NCI-H2081 treated with DMSO at 0.1 percent for 48 hours (cell line): Measurements from ENCODE around the gene HOXD9.
A peak's percentile ranks its signal among the peaks of the same experiment; 100 is the strongest.

Experiments
- DNase-seq: peaks from one replicate; lab custom pipeline; 2025; lab: John Stamatoyannopoulos, UW

The HOXD9 gene

DNA sequence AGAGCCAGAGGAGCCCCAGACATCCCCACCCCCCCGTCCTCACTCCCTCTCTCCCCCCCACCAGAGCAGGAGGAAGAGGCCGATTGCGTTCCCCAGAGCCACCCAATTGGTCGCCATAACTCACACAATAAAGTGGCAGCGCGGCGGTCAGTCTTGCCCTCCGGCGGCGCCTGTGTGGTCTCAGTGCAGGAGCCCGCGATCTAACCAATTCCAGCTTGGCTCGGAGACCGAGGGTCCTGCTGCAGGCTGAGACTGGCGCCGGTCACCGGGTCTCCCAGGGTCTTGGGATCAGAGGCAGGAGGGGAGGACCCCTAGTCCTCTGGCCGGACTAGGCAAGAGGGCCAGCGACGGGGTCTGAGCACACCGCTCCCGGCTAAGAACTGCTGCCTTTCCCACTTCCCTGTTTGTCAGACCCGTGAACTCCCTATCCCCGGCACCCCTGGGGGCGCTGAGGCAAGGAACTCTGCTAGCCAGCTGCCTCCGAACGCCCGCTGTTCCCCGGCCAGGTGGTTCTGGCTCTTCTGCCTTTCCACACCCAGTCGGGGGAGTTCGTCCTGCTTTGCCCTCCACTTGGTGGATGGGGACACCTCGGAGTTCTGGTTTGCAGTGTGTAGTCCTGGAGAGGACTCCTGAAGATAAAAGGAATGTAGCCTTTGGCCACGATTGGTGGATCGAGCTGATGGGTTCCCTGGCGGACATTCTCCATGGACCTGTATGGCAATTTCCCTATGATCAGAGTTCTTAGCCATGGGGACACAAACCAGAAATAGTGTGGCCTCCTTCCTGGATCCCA lies 24.0 kb upstream of the HOXD9 start:
- no peak for DNase-seq

DNA sequence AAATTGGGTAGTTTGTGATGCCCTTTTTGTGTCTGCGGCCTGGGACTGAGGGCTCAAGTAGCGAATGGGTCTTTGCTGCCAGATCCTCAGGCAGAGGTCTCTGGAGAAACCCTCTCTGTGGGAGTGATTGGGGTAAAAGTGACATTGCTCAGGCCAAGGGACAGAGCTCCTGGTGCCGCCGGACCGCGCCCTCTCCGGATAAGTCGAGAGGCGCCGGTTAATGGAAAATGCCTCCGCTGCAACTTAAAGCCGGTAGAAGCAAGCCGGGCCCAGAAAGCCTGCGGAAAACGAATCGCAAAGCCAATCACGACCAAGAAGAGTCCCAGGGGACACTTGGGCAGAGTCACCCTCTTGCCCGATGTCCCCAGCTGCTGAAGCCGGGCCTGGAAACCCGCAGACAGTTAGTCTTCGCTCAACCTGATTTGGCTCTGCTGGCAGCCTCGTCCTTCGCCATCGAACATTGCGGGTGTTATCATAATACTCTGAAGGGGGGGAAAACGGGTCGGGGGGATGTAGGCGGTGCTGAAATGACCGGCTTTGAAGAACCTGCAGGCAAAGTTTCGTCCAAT lies 23.3 kb upstream of the HOXD9 start:
- DNase-seq, result no peak

DNA sequence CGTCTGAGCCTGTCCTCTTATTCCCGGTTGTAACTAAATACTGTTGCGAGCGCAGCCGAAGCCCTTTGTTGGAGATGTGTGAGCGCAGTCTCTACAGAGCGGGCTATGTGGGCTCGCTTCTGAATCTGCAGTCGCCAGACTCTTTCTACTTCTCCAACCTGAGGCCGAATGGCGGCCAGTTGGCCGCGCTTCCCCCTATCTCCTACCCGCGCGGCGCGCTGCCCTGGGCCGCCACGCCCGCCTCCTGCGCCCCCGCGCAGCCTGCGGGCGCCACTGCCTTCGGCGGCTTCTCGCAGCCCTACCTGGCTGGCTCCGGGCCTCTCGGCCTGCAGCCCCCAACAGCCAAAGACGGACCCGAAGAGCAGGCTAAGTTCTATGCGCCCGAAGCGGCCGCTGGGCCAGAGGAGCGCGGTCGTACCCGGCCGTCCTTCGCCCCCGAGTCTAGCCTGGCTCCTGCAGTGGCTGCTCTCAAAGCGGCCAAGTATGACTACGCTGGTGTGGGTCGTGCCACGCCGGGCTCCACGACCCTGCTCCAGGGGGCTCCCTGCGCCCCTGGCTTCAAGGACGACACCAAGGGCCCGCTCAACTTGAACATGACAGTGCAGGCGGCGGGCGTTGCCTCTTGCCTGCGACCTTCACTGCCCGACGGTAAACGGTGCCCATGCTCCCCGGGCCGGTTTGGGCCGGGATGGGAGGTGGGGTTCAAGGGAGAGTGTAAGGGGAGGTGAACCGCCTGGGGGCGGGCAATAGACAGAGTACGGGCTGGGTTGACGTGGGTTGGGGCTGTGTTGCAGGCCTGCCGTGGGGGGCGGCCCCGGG lies 22.6 kb upstream of the HOXD9 start, which contains the start of gene HOXD12:
Gene HOXD12, plus strand, starts transcription at position 68 of the 819 bp plus-strand sequence. Its CDS starts 7 bp downstream, at position 75.
- no peak for DNase-seq

DNA sequence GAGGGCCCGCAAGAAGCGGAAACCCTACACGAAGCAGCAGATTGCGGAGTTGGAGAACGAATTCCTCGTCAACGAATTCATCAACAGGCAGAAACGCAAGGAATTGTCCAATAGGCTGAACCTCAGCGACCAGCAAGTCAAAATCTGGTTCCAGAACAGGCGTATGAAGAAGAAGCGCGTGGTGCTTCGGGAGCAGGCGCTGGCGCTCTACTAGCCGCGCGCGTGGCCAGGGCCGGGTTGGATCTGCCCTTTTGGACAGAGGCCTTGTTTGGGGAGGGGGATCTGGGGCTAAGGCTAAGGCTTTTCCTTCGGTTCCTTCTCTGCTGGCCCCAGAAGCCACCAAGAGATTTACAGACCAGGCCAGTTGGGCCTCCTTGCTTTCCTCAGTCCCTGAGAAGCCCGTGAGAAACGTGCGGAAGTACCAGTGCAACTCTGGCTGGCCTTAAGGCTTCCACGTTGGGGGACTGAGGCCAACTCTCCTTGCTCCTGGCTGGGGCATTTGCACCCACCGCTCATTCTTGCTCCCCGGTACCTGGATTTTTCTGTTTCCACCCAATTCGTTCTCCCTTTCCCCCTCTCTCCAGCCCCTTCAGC lies 21.9 kb upstream of the HOXD9 start:
- no peak for DNase-seq

DNA sequence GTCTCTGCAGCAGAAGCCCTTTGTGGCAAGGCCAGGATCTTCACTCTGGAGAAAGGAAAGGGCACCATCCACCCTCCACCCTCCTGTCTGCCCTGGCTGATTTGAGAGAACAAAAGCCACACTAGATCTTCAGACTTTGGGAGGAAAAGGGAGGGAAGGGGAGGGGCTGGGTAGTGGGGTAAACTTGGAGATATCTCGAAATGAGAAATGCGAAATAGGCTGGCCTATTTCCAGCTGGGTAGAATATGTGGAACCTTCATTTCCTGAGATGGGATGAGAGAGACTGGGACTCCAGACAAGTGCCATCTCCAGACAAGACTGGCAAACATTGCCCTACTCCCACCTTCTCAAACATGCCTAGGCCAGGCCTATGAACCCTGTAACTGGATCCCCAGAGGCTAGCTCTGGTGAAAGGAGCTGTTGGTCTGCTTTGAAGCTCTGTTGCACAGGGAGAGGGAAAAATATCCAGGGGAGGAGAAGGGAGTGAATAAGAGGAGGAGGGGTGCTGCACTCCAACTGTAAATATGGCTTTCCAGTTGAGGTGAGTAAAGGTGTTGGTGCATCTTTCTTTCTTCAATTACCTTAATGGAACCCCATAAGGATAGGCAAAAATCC lies 21.2 kb upstream of the HOXD9 start:
- DNase-seq, result no peak

DNA sequence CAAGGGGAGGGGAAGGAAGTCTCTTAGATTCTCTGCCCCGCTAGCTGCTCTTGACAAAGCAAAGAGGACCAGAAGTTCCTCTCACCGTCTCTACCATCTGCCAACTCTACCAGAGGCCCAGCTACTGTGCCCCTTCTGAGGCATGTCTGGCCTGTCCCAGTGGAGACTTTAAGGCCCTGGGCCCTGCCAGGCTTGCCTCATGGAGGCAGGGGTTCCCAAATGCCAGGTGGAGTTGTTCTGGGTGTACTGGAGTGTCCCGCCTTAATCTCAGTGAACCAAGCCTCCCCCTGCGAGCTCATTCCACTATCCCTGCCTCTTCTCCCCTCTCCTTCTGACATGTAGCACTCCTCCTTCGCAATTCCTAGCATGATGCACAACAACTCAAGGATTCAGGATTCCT lies 20.7 kb upstream of the HOXD9 start:
- no peak for DNase-seq

DNA sequence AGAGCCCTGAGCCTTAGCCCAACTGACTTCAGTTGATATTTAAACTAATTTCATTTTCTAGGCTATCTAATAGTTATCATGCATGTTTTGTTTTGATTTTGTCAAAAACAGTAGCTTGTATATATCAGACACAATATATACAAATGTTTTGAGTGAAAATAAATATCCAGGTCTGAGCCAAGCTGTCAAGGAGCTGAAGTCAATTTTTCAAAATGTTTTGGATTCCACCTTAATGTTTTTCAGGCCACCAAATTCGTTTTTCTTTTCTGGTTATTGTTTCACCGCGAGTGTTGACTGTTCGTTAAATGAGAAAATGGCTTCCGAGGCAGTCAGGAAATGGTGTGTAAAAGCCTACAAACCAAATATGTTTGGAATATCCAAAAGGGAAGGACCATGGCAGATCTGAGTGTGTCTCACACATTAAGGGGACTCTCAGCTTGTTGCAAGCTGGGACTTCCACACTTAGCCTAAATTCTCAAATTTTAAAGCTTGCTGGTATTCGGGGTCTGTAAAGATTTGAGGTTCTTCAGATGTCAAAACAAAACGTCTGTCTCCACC lies 20.1 kb upstream of the HOXD9 start:
- DNase-seq, result no peak

- DNase-seq, result no peak
Observed at GRCh38 chr2:176103194-176103593, 19.3 kb upstream of the HOXD9 start.

GRCh38 chr2:176103742-176104315 lies 18.7 kb upstream of the HOXD9 start:
- DNase-seq, result no peak

GRCh38 chr2:176104316-176105077 lies 18.0 kb upstream of the HOXD9 start:
- no peak for DNase-seq

DNA sequence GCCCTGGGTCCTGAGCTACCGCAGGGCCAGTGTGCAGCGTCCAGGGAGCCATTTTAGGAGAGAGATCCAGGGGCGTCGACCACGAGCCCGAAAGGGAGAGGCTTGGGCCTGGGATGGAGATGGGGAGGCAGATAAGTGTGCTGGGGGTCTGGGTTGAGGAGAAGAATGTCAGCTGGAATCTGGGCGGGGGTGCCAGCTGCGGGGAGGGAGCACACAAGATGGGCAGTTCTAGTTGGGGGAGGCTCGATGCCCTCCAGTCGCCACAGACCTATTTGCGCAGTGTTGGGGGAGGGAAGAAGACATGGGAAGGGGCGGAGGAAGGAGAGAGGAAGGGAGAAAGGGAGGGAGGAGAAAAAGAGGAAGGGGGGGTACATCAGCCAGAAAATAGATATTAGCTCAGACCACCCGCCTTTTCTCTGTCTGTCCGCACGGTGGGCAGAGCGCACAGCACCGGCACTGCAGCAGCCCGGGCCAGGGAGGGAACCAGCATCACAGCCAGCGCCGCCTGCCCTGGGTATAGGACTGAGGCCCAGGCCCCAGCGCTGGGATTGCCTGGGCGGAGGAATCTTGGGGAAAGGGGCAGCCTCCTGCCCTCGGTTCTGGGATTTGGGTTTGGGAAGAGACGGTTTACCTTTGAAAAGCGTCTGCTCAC lies 17.3 kb upstream of the HOXD9 start:
- no peak for DNase-seq

DNA sequence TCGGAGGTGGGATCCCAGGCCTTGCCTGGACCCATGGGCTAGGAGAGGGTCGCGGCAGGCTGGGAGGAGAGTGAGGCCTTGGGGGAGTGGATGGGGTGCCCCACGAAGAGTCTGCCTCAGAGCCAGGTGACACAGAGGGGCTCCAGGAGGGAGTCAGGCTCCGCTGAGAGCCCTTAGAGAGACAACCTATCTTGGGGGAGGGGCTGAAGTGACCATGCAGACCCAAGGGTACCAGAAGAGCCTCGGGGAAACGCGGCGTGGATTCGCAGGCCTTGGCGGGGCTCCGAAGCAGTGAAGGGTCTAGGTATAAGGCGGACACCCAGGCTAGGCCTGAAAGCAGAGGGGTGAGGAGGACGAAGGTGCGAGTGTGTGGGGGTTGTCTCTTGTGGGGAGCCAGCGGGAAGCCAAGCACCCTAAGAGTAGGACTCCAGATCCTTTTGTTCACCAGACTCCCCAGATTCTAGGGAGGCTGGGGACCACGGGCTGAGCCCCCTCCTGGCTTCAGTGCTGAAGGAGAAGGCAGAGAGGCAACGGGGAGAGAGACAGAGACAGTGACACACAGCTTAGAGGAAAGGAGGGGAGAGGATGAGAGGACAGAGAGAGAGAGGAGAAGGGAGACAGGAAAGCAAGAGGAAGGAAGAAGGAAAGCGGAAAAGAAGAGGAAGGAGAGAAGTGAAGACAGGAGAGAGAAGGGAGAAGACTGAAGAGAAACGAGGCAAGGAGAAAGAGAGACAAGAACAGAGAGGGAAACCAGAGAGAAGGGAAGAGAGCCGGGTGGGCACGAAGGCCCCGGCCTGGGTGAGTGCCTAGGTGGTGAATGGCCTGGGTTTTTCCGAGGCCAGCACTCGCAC lies 16.6 kb upstream of the HOXD9 start:
- DNase-seq, result no peak

GRCh38 chr2:176106581-176107539 lies 15.7 kb upstream of the HOXD9 start, which contains the start of gene HOXD11:
Gene HOXD11 (plus strand): TSS chr2:176107280. CDS start chr2:176107356, 76 bp downstream.
- peak; percentile 72 for DNase-seq

DNA sequence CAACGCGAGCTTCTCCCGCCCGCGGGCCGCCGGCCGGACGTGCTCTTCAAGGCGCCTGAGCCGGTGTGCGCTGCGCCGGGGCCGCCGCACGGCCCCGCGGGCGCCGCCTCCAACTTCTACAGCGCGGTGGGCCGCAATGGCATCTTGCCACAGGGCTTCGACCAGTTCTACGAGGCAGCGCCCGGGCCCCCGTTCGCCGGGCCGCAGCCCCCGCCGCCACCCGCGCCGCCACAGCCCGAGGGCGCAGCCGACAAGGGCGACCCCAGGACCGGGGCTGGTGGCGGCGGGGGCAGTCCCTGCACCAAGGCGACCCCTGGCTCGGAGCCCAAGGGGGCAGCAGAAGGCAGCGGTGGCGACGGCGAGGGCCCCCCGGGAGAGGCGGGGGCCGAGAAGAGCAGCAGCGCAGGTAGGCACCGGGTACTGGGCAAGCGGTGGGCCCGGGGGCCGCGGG lies 14.8 kb upstream of the HOXD9 start:
- DNase-seq, result no peak

DNA sequence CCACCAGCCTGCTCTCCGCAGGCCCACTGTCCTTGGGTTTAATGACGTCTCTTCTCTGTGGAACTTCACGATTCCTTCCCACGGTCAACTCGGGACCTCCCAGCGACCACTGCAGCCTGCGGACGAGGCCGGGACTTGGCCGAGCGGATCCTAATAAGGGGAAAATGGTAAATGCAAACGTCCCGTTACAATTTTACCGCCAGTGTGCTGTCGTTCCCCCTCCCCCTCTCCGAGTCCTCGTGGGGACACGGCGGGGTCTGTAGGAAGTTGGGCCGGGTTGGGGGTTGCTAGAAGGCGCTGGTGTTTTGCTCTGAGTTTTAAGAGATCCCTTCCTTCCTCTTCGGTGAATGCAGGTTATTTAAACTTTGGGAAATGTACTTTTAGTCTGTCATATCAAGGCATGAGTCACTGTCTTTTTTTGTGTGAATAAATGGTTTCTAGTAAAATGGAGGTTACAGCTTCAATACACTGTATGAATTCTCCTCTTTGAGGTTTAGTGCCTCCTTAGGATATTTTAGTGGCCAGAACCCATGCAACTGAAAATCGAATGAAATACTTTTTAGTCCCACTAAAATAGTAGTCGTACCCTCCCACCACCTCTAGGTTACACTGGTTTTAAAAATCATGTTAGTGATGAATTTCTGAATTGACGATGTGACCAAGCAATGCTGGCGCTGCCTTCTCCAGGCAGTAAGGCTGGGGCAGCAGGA lies 13.2 kb upstream of the HOXD9 start:
- no peak for DNase-seq

GRCh38 chr2:176109946-176110345 lies 12.6 kb upstream of the HOXD9 start:
- no peak for DNase-seq
